NCI-H446 (cell line): Measurements from ENCODE around the gene SORL1.
"Not testable (repeated sequence)": the region's sequence is repeated elsewhere in the genome, so short reads cannot be mapped to it uniquely, and the experiment has no call there.

Experiments
- DNase-seq, 2 experiments: peaks; one replicate each; lab custom pipeline; 2025; lab: John Stamatoyannopoulos, UW

The SORL1 gene

GRCh38 chr11:121478226-121478894, 26.2 kb downstream of the SORL1 start:
- DNase-seq, result no peak

GRCh38 chr11:121478895-121479697, 27.0 kb downstream of the SORL1 start:
- no peak for DNase-seq

GRCh38 chr11:121479698-121480238, 27.7 kb downstream of the SORL1 start:
- no peak for DNase-seq

- DNase-seq, result not testable (repeated sequence)
Measured at GRCh38 chr11:121481484-121482230, 29.5 kb downstream of the SORL1 start.

GRCh38 chr11:121482231-121483129, 30.4 kb downstream of the SORL1 start:
- no peak for DNase-seq

GRCh38 chr11:121483805-121484480, 31.8 kb downstream of the SORL1 start:
- no peak for DNase-seq

- DNase-seq, result no peak
Measured at GRCh38 chr11:121485216-121485615, 33.1 kb downstream of the SORL1 start.

GRCh38 chr11:121486054-121486453, 33.9 kb downstream of the SORL1 start:
- DNase-seq, result no peak

GRCh38 chr11:121487191-121487590, 35.1 kb downstream of the SORL1 start:
- no peak for DNase-seq

GRCh38 chr11:121488170-121488569, 36.1 kb downstream of the SORL1 start:
- DNase-seq, result no peak

- no peak for DNase-seq
Measured at GRCh38 chr11:121488641-121489040, 36.5 kb downstream of the SORL1 start.

- DNase-seq, result no peak
Measured at GRCh38 chr11:121489823-121490222, 37.7 kb downstream of the SORL1 start.

- no peak for DNase-seq
Measured at GRCh38 chr11:121494355-121495099, 42.4 kb downstream of the SORL1 start.

- no peak for DNase-seq
Measured at GRCh38 chr11:121497176-121497998, 45.3 kb downstream of the SORL1 start.

- DNase-seq, result no peak
Measured at GRCh38 chr11:121499405-121499804, 47.3 kb downstream of the SORL1 start.

- no peak for DNase-seq
Measured at GRCh38 chr11:121500275-121500674, 48.2 kb downstream of the SORL1 start.

GRCh38 chr11:121500717-121501116, 48.6 kb downstream of the SORL1 start:
- DNase-seq, result no peak

GRCh38 chr11:121503051-121503450, 50.9 kb downstream of the SORL1 start:
- DNase-seq, result no peak

- not testable (repeated sequence) for DNase-seq
Measured at GRCh38 chr11:121506237-121506636, 54.1 kb downstream of the SORL1 start.
